HCT116 (cell line): ENCODE results near the gene RAP1A.

Source experiments
- CEBPB ChIP-seq: IDR thresholded peaks from 2 replicates; pipeline ENCODE4 v1.6.1; 2012; ENCODE audit warnings: low read depth
- ELF1 ChIP-seq: IDR thresholded peaks from 2 replicates; pipeline ENCODE4 v1.6.1; 2012; ENCODE audit warnings: low read depth, borderline replicate concordance
- EZH2 ChIP-seq: fragments of 200-600 bp; sonication (generic); IDR thresholded peaks from 2 replicates; pipeline ENCODE4 v1.6.1; 2017; ENCODE audit warnings: antibody characterized with exemption, mixed run types
- EZH2phosphoT487 ChIP-seq: fragments of 200-600 bp; IDR thresholded peaks from 2 replicates; pipeline ENCODE4 v1.6.1; 2018; ENCODE audit warnings: antibody characterized with exemption, borderline replicate concordance
- FOSL1 ChIP-seq: IDR thresholded peaks from 2 replicates; pipeline ENCODE4 v1.6.1; 2012; ENCODE audit warnings: low read depth
- POLR2A ChIP-seq: IDR thresholded peaks from 2 replicates; pipeline ENCODE4 v1.7.0; 2011; ENCODE audit warnings: borderline replicate concordance; ENCODE audit not compliant: insufficient read depth, insufficient read length; ENCODE audit errors: extremely low read depth
- POLR2AphosphoS5 ChIP-seq: IDR thresholded peaks from 2 replicates; pipeline ENCODE4 v1.6.1; 2011; ENCODE audit warnings: mild to moderate bottlenecking, low read depth, low read length, moderate library complexity
- RAD21 ChIP-seq: IDR thresholded peaks from 2 replicates; pipeline ENCODE4 v1.6.1; 2012; ENCODE audit warnings: low read depth, mild to moderate bottlenecking
- SIN3A ChIP-seq: IDR thresholded peaks from 2 replicates; pipeline ENCODE4 v1.6.1; 2012; ENCODE audit warnings: low read depth
- SRF ChIP-seq: IDR thresholded peaks from 2 replicates; pipeline ENCODE4 v1.6.1; 2012; ENCODE audit warnings: low read depth
- YY1 ChIP-seq: IDR thresholded peaks from 2 replicates; pipeline ENCODE4 v1.6.1; 2011; ENCODE audit warnings: low read length, low read depth, moderate library complexity, mild to moderate bottlenecking; ENCODE audit not compliant: insufficient replicate concordance; ENCODE audit errors: extremely low read depth
- ZNF274 ChIP-seq: fragments of 200-500 bp; sonication (Bioruptor generic); IDR thresholded peaks from 2 replicates; pipeline ENCODE4 v1.6.1; 2014; ENCODE audit warnings: mild to moderate bottlenecking, low read depth, low read length, inconsistent platforms
- TF ChIP-seq, protein P1 (sequence below), 3 experiments: fragments of 200-600 bp in 1 of 3; sonication (generic) in 1 of 3; IDR thresholded peaks in 2 of 3; conservative IDR thresholded peaks in 1 of 3; 2 replicates each; pipeline ENCODE4 v1.5.1; 2012 to 2017; ENCODE audit warnings: low read depth in 2 of 3, low read length in 2 of 3, antibody characterized with exemption in 1 of 3, borderline replicate concordance in 1 of 3, control low read depth in 1 of 3, mild to moderate bottlenecking in 1 of 3, mixed read lengths in 1 of 3, mixed run types in 1 of 3, moderate library complexity in 1 of 3; ENCODE audit not compliant: insufficient read depth in 1 of 3

DNA sequence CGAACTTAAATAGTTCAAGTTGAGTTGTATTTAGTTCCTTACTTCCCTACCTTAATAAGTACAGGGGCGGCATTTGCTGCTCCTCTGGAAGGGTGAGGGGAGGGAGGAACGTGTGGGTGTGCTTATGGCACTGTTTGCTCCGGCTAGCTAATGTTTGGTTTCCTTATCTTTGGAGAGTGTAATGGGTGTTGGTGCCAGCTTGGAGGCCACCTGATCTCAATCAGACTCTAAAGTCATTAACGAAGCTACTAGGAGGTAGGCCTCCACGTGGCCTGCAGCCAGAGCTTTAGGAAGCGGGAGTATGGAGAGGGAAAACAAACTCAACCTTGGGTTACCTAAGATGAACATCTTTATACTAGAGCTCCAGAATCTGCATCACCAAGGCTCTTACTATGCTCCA lies 43.0 kb upstream of the RAP1A start:
- TF ChIP-seq CEBPB = no peak
- no peak for TF ChIP-seq SRF
- TF ChIP-seq POLR2A = no peak
- TF ChIP-seq, protein P1, sequence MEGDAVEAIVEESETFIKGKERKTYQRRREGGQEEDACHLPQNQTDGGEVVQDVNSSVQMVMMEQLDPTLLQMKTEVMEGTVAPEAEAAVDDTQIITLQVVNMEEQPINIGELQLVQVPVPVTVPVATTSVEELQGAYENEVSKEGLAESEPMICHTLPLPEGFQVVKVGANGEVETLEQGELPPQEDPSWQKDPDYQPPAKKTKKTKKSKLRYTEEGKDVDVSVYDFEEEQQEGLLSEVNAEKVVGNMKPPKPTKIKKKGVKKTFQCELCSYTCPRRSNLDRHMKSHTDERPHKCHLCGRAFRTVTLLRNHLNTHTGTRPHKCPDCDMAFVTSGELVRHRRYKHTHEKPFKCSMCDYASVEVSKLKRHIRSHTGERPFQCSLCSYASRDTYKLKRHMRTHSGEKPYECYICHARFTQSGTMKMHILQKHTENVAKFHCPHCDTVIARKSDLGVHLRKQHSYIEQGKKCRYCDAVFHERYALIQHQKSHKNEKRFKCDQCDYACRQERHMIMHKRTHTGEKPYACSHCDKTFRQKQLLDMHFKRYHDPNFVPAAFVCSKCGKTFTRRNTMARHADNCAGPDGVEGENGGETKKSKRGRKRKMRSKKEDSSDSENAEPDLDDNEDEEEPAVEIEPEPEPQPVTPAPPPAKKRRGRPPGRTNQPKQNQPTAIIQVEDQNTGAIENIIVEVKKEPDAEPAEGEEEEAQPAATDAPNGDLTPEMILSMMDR (IDR thresholded peaks at IDR 0.05 in 2 of 3, conservative IDR thresholded peaks at IDR 0.05 in 1 of 3; ENCODE audit: borderline replicate concordance in 1 of 3, insufficient read depth in 1 of 3, low read depth in 2 of 3, low read length in 2 of 3) = no peak
- no peak for TF ChIP-seq EZH2phosphoT487
- no peak for TF ChIP-seq SIN3A
- no peak for TF ChIP-seq EZH2
- no peak for TF ChIP-seq YY1
- TF ChIP-seq RAD21 = no peak
- TF ChIP-seq FOSL1 = no peak
- no peak for TF ChIP-seq POLR2AphosphoS5
- no peak for TF ChIP-seq ZNF274
- no peak for TF ChIP-seq ELF1
